AG08396 (cell line): ENCODE measurements around the gene ATP6V1B1.
"Not testable (repeated sequence)": the region's sequence is repeated elsewhere in the genome, so short reads cannot be mapped to it uniquely, and the experiment has no call there.

Experiments
- DNase-seq: peaks from one replicate; pipeline ENCODE4 v3.0.0; 2012; ENCODE audit warnings: low spot score, mixed read lengths

The ATP6V1B1 gene

DNA sequence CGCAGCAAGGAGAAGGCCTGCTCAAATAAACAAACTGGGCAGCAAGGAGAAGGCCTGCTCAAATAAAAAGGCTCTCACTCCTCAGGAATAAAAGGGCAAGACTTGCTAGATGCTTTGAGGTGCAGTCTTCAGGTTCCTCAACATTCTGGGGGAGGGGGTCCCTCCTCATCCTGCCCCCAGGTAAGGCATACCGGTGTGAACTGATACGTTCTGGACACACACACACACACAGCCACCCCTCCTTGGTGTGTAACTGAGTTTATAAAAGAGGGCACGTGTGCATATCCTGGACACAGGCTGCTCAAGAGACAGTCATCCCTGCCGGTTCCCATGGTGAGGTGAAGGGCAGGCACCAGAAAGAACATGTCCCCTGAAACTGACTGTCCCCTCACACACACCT, 54.5 kb downstream of the ATP6V1B1 start:
- DNase-seq = no peak

DNA sequence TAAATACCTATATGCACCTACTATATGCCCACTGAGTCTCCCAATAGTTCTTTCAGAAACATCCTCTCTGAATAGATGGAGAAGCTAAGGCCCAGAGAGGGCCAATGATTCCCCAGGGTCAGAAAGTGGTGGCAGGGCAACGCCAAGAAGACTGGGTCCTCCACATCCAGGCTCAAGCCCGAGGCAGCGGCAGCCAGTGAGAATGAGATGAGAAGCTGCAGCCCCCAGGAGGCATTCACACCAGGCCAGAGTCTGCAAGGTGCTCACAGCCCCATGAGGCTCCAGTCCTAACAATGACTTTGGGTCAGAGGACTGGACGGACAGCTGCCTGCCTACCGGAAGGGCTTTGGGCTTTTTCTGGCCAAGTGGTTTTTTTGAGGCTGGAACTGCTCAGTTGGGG, 55.4 kb downstream of the ATP6V1B1 start:
- DNase-seq = no peak

DNA sequence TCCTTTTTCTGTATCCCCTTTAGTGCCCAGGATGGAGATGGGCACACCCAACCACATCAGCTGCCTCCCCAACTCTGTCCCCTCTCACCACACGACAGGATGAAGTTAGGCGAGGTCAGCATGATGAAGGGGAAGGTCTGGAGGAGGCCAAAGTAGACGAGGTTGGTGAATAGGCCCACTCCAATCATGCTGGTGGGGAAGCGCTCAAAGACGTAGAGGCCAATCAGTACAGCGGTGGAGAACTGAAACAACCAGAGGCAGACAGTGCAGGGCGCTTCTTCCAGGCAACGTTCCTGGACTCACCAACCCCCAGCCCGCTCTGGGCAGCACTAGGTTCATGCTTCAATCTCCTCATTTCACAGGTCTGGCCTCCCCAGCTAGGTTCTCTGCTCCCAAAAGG, 56.0 kb downstream of the ATP6V1B1 start:
- no peak for DNase-seq

DNA sequence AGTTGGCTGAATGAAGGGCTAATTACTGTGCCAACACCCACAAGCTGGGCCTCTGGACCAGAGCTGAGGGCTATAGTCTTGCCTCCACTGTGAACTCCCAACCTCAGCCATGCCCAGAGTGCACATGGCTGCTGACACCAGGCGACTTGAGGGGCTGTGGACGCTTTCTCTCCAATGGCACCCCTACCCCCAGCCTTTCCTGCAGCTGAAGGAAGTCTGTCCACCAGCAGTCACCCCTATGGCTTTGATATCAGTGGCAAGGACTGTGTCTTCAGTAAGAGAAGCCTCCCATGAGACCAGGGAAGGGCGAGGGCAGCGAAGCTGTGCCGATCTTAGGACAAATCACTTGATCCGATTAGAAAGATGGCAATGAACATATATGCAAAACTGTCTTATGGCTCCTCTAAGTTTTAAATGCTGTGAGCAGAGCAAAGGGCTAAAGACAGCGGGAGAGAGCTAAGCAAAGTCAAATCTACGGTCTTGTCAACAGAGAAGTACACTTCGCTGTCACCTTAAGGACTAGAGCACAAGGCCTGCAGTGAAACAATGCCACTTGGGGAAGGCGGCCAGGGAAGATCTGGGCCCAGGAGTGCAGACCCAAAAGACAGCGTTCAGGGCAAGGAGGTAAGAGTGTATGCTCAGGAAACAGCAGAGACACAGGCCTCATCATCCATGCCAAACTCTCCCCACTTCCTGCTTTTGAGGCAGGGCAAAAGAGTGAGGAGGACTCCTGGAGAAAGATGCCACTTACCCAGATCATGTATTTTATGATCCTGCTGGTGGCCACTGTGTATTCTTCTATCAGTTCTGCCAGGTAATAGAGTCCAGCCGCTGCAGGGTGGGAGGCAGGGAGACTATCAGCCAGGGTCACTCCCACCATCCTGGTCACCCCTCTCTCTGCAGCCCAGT, 57.5 kb downstream of the ATP6V1B1 start:
- no peak for DNase-seq

- DNase-seq = peak; percentile 49
Measured at GRCh38 chr2:70994009-70994698, 58.5 kb downstream of the ATP6V1B1 start.

DNA sequence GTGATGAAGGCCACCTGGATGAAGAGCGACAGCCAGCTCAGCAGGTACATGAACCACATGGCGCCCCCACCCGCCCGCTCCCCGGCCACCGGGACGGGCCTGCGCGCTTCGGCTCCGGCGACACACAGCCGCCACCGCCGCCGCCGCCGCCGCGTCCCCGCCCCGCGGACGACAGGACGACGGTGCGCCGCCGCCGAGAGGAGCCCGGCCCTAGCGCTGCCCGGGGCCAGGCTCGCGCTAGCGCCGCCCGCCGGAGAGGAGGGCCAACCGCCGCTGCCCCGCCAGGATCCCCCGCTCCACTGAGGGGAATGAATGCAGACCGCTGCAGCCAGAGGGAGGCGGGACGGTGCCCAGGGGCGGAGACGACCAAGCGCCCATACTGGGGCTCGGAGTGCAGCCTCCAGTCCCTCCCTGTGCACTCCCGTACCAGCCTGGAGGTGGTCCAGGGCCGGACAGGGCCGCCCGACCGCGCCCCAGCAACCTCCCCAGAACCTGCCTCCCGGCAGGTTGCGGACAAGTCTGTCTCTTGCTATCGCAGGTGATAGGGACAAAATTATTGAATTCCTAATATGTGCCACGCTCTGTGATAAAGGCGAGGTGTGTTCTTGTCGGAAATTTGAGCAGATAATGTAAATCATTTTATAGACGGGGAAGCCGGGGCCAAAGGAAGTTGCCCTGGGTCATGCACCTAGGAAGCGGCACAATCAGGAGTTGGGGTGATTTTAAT, 59.2 kb downstream of the ATP6V1B1 start, which contains the start of gene TEX261:
Gene TEX261 (minus strand): TSS at position 175 of the 727 bp plus-strand sequence. CDS start 116 bp downstream, at position 59.
- peak; percentile 96 for DNase-seq

GRCh38 chr2:70995426-70995729, 59.7 kb downstream of the ATP6V1B1 start:
- DNase-seq = no peak

DNA sequence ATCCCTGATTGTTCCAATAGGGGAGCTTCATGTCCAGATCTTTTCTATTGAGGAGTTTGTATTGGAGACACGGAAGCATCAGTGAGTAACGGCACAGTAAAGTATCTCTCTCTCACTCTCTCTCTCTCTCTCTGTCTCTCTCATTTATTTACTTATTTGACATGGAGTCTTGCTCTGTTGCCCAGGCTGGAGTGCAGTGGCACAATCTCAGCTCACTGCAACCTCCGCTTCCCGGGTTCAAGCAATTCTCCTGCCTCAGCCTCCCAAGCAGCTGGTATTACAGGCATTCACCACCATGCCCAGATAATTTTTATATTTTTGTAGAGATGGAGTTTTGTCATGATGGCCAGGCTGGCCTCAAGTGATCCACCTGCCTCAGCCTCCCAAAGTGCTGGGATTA, 63.2 kb downstream of the ATP6V1B1 start:
- not testable (repeated sequence) for DNase-seq

DNA sequence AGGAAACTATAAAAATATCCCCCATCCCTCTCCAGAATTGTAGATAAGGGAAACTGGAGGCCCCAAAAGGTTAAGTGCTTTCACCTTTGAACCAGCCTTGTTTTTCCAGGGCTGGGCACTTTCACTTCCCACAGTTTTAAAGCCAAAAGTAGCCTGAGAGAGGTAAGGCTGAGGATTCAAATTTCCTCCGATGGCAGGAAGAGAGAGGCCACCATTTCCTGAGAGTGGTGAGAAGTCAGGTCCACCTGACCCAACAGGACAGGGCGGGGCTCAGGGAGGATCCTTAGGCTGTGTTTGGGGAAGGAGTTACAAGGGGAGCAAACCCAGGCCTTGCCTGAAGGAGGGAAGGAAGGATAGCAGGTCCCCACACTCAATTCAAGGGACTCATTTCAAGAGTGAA, 63.7 kb downstream of the ATP6V1B1 start:
- DNase-seq = no peak

DNA sequence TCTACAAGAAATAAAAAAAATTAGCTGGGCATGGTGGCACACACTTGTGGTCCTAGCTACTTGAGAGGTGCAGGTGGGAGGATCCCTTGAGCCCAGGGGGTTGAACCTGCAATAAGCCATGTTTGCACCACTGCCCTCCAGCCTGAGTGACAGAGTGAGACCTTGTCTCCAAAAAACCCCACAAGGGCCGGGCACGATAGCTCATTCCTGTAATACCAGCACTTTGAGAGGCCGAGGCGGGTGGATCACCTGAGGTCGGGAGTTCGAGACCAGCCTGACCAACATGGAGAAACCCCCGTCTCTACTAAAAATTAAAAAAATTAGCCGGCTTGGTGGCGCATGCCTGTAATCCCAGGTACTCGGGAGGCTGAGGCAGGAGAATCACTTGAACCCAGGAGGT, 64.2 kb downstream of the ATP6V1B1 start:
- DNase-seq = not testable (repeated sequence)

GRCh38 chr2:71000780-71001591, 65.3 kb downstream of the ATP6V1B1 start:
- DNase-seq = peak; percentile 80

DNA sequence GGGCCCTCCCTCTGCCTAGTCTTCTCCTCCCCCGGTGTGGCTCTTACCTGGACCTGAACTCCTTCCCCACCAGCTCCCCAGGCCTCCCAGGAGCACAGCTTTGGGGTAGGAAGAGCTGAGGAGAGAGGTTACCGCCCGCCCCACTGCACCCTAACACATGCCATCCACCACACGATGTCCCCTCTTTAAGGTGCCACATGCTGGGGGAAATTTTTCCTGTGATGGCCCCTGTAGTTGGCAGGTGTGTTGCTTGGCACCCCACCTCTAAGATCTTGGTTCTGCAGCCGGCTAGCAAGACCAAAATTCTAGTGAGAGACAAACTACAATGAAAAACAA, 65.9 kb downstream of the ATP6V1B1 start:
- DNase-seq = no peak

DNA sequence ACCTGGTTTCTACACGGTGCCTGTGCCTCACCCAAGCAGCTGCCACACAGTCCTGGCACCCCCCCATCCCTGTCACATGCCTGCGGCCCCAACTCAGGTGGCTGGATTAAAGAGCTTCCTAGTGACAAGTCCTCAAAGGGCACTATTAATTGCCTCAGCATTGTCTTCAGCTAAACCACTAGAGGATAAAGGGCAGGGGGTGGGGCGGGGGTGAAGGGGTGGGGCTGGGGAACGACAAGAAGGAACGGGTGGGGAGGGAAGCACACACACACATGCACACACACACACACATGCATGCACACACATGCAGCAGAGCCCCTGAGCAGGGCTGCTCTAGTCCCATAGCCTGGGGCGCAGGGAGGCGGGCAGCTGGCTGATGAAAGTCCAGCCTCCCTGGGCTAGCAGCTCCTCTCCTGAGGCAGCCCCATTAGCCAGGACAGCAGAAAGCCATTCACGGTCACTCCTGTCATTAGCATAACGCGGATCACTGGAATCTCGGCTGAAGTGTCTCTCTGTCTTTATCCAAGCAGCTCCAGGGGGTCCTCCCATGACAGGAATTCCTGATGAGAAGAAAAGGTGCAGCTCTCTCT, 66.4 kb downstream of the ATP6V1B1 start:
- DNase-seq = no peak

GRCh38 chr2:71003396-71003795, 67.7 kb downstream of the ATP6V1B1 start:
- DNase-seq = no peak

- DNase-seq = no peak
Measured at GRCh38 chr2:71003966-71004755, 68.5 kb downstream of the ATP6V1B1 start.

GRCh38 chr2:71004857-71005256, 69.2 kb downstream of the ATP6V1B1 start:
- DNase-seq = no peak

DNA sequence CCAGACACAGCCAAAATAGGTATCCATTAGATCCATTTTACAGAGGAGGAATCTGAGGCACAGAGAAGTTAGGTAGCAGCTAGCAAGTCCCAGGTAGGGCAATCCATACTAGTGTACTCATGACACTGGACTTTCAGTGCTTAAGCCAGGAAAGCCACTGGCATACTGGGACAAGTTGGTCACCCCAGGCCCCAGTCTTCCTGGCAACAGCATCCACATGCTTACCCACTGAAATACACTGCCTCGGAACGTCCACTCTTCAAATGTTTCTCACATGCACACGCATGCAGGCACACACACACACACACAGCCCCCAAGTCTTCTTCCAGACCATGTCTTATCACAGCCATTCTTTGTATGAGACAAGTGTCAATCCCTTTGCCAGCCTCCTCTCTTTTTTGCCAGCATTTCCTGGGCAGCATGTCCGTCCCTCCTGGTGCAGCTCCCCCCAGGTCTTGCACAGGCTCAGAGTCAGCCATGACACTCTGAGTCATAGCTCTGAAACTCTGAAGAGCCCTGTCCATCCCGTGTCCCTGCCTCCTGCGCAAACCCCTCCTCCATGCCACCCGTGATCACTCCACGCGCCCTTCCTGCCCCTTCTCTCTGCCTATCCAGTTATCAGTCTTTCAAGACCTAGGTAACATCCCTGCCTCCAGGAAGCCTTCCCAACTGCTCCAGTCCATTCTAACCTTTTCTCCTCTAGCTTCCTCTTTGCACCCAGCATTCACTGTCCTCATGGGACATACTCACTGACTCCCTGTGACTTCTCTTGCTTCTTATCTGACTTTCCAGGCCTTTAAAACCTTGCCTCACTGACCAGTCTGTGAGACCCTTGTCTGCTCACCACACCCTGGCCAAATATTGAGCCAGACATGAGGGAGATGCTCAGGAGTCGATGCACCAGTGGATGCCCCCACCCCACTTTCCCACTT, 69.8 kb downstream of the ATP6V1B1 start:
- DNase-seq = no peak

DNA sequence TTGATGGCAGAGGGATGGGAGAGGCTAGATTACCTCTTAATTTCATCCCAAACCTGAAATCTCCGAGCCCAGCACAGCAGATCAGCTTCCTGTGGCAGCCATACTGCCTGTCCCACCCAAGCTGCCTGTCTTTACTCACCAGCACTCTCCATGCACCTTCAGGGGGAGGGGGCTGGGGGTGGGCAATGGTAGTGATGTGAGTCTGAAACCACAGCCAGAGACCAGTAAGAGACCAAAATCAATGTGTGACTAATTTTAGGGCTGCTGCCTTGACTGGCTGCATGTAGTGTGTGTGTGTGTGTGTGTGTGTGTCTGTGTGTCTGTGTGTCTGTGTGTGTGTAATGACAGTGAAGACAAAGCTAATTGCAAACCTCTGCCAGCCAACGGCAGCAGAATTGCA, 70.6 kb downstream of the ATP6V1B1 start:
- DNase-seq = no peak

DNA sequence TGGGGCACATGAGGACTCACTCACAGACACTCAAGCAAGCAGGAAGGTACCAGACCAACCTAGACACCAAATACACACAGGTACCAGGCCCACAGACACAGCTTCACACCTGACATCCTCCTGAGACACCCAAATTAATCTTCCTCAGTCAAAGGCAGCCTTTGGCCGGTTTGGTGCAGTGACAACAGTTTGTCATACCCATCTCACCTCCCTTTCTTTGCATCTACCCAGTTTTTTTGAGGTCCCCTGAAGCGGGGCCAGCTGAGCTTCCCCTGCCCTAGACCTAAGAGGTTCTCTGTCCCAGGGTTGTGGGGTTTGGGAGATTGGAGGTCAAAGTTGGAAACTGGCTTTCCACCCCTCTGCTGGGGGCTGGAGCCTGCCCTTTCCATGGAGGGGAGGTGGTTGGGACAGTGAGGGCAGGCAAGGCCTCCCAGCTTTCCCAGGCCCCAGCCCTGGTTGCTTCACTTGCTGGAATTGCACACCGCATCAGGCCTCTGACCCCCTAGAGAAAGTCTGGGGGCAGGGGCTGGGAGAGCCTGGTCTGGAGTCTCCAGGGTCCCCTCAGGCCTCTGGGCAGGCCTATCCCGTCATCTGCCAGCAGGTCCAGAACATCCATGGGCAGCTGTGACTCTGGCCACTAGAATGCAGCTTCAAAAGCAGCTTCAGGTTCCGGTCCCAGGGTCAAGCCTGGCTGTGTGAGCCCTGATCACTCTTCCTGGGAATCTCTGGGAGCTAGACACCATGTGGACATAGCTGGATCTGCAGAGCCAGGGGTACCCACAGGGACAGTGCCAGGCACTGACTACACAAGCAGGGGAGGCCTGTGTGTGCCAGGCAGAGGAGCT, 71.5 kb downstream of the ATP6V1B1 start:
- DNase-seq = no peak
